LNCaP clone FGC (cell line): ENCODE data around the gene SAMD15.
"Not testable (repeated sequence)": the region's sequence is repeated elsewhere in the genome, so short reads cannot be mapped to it uniquely, and the experiment has no call there.

ENCODE experiments used
- DNase-seq: peaks from one replicate; pipeline ENCODE4 v3.0.0-alpha.2; 2011; ENCODE audit warnings: low read depth
- H3K4me3 ChIP-seq: 2 replicates; pipeline ENCODE4 v1.5.1; 2011; ENCODE audit warnings: mild to moderate bottlenecking, low read depth, low read length, control low read depth
- TF ChIP-seq, protein P1 (sequence below): IDR thresholded peaks from 2 replicates; pipeline ENCODE4 v1.5.1; 2012; ENCODE audit warnings: mild to moderate bottlenecking; ENCODE audit not compliant: control insufficient read depth, insufficient read depth; ENCODE audit errors: extremely low read depth

Gene SAMD15

GRCh38 chr14:77403768-77404167, 26.6 kb downstream of the SAMD15 start:
- TF ChIP-seq, protein P1, sequence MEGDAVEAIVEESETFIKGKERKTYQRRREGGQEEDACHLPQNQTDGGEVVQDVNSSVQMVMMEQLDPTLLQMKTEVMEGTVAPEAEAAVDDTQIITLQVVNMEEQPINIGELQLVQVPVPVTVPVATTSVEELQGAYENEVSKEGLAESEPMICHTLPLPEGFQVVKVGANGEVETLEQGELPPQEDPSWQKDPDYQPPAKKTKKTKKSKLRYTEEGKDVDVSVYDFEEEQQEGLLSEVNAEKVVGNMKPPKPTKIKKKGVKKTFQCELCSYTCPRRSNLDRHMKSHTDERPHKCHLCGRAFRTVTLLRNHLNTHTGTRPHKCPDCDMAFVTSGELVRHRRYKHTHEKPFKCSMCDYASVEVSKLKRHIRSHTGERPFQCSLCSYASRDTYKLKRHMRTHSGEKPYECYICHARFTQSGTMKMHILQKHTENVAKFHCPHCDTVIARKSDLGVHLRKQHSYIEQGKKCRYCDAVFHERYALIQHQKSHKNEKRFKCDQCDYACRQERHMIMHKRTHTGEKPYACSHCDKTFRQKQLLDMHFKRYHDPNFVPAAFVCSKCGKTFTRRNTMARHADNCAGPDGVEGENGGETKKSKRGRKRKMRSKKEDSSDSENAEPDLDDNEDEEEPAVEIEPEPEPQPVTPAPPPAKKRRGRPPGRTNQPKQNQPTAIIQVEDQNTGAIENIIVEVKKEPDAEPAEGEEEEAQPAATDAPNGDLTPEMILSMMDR, result no peak
- DNase-seq, result no peak
- H3K4me3 ChIP-seq, result no peak overlapping the region

- TF ChIP-seq, protein P1, result no peak
- DNase-seq, result no peak
- H3K4me3 ChIP-seq, result no peak overlapping the region
Measured at GRCh38 chr14:77406086-77406485, 28.9 kb downstream of the SAMD15 start.

DNA sequence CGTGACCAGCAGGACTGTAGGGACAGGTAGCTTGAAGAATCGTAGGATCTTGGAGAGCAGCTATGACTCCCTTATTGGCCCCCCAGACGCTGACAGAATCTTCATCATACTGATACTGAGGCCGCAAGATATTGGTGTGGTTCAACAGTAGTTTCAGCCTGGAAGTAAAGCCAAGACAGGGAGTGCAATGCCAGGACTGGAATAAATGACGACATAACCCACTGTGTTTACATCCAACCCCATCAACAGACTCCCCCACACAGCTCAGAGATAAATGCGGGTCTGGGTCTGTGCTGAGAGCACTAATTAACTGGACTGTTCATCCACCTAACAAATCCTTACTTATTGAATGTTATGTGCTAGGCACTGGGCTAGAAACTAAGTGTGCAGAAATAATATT, 29.5 kb downstream of the SAMD15 start:
- TF ChIP-seq, protein P1, result no peak
- no peak for DNase-seq
- H3K4me3 ChIP-seq, result no peak overlapping the region

DNA sequence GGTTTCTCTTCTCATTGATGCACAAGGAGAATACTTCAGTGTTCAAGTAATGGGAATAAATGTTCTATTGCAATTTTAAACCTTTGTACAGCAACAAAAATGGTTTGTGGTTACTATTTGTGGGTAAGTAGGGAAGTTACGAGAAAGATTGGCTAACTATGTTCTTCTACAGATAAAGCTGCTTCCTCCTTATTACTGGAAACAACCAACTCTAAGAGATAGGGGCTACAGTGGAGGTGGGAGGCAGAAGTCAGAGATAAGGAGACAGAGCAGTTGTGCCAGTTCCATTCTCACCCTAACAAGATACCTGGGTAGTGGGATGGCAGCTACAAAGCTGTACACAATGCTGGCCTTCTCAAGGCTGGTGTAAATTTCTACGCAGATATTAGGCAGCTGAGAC, 30.0 kb downstream of the SAMD15 start:
- H3K4me3 ChIP-seq, result no peak overlapping the region
- TF ChIP-seq, protein P1, result no peak
- no peak for DNase-seq

- DNase-seq, result no peak
- TF ChIP-seq, protein P1, result peak; percentile 52
- no peak overlapping the region for H3K4me3 ChIP-seq
Measured at GRCh38 chr14:77409131-77409533, 32.0 kb downstream of the SAMD15 start.

DNA sequence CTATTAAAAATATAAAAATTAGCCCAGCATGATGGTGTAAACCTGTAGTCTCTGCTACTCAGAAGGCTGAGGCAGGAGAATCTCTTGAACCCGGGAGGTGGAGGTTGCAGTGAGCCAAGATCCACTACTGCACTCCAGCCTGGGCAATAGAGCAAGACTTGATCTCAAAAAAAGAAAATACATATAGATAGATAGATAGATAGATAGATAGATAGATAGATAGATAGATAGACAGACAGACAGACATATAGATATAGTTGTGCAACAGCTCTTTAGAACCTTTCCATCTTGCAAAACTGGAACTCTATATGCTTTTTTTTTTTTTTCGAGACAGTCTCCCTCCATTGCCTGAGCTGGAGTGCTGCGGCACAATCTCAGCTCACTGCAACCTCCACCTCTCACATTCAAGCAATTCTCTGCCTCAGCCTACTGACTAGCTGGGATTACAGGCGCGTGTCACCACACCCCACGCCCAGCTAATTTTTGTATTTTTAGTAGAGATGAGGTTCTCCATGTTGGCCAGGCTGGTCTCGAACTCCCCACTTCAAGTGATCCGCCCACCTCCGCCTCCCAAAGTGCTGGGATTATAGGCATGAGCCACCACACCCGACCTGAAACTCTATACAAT, 38.3 kb downstream of the SAMD15 start:
- not testable (repeated sequence) for H3K4me3 ChIP-seq, DNase-seq

- DNase-seq, H3K4me3 ChIP-seq: not testable (repeated sequence)
Measured at GRCh38 chr14:77416098-77416497, 38.9 kb downstream of the SAMD15 start.

DNA sequence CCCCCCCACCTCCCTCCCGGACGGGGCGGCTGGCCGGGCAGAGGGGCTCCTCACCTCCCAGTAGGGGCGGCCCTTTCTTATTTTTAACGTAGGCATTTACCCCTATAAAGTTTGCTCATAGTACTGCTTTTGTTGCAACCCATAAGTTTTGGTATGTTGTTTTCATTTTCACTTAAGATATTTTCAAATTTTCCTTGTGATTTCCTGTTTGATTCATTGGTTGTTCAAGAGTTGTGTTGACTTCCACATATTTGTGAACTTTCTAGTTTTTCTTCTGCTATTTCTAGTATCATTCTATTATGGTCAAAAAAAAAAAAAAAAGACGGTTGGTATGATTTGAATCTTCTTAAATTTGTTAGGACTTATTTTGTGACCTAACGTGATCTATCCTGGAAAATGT, 39.7 kb downstream of the SAMD15 start:
- H3K4me3 ChIP-seq, result no peak overlapping the region
- TF ChIP-seq, protein P1, result no peak
- no peak for DNase-seq
